HG03565 (cell line): ENCODE measurements around the gene RAPGEF1.
"Not testable (repeated sequence)": the region's sequence is repeated elsewhere in the genome, so short reads cannot be mapped to it uniquely, and the experiment has no call there.

Source experiments
- ATAC-seq: cut with Tn5 transposase; IDR thresholded peaks from one replicate; pipeline ENCODE4 v1.9.1; 2021; ENCODE audit warnings: mild to moderate bottlenecking, moderate library complexity; ENCODE audit not compliant: unreplicated experiment

The RAPGEF1 gene

DNA sequence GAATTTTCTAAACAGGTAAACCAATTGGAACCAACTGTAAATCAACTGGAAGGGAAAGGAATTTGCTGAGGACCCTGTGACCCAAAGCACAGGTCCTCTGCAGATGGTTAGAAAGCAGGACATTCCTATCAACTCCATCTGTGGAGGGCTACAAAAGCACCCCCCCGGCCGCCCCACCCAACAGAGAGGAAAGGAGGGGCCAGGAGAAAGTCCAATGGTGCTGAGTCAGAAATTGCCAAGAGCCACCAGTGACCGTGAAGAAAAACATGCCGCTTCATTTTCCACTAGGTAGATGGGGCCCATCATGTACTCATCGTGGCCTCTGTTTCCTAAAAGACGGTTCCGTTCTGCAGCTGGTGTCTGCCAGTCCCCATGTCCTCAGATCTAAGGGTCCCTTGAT lies 66.3 kb downstream of the RAPGEF1 start:
- ATAC-seq: no peak

DNA sequence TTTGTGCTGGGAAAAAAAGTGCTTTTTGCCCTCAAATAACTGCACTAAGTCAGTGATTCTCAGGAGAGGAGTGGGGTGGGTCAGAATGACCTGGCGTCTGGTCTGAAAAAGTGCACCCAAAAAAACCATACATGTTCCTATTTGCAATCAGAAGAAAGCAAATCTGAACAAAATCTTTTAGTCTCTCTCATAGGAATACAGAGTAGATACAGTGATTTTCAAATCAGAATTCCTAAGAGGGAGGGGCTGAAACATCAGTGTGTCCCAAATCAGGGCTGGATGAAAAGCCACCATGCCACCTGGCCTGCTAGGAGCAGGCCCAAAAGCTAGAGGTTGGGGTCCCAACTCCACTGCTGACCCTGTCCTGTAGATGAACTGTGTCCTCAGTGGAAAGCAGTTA lies 66.8 kb downstream of the RAPGEF1 start:
- ATAC-seq: no peak

GRCh38 chr9:131672451-131672850 lies 67.4 kb downstream of the RAPGEF1 start:
- no peak for ATAC-seq

GRCh38 chr9:131671133-131671520 lies 68.7 kb downstream of the RAPGEF1 start:
- no peak for ATAC-seq

DNA sequence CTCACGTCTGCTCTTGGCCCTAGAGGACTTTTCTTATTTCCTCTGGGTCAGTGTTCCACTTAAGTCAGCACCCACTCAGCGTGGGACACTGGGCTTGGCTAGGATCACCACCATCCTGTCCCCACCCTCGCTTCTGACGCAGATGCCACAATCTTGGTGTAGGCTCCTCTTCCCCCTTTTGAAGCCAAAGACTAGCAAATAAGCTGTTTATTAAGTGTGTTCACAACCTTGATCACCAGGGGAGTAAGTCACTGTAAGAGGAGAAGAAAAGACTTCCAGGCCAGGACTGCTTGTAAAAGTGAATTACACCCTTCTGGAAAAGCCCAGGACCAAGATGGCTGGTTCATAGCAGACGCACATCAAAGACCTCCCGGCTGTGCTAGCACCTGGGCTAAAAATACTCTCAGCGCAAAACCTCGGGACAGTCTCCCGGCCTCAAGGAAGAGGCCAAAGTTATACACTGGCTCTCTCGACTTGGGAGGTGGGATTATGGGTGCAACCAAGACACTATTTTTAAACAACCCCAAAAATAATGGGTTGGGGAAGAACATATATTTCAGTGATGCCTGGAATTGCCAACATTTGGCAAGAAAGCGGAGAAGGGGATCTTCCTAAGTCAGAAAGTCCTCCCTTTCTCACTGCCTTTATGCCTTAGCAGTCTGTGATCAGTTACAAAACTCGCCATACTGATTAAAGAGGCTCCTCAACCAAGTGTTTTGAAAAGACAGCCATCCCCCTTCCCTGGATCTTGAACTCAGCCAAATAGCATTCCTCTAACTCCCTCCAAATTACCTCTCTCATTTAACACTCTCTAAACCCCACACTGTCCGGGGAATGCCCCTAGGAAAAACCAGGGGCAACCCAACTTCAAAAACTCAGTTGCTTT lies 69.4 kb downstream of the RAPGEF1 start:
- no peak for ATAC-seq

DNA sequence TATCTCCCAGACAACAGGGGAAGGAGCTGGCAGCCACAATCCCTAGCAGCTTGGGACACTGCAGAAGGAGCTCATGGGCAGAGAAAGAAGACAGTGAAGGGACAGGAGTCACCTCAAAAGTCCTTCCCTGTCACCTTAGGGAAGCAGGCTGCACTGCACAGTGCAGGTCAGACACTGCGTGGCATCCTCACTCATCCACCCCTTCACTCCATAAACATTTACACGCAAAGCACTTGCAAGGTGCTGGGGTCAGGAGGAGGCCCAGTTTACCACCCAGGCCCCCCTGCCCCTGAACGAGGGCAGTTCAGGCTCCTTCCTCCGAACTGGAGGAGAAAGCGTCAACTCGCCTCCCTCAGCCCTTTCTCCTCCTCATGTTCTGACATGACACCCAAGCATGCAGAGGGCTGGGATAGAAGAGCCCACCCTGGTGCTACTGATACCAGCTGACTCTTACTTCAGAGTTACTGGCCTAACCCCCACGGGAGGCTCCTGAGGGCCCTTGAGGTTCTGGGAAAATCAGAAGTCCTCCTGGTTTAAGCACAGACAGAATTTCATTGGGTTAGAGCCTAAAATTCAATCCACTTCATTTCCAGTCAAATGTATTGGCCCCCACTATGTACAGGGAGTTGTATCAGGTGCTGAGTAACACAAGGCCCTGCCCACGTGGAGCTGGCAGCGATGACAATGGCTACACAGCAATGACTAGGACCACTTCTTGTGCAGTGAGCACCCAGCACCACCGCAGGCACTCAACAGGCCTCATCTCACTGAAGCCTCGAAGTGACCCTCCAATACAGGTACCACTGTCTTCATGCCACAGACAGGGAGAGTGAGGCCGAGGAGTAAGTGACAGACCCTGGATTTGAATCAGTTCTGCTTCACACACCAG lies 70.4 kb downstream of the RAPGEF1 start:
- ATAC-seq: no peak

- peak; percentile 41 for ATAC-seq
Measured at GRCh38 chr9:131668439-131669268, 71.2 kb downstream of the RAPGEF1 start.

DNA sequence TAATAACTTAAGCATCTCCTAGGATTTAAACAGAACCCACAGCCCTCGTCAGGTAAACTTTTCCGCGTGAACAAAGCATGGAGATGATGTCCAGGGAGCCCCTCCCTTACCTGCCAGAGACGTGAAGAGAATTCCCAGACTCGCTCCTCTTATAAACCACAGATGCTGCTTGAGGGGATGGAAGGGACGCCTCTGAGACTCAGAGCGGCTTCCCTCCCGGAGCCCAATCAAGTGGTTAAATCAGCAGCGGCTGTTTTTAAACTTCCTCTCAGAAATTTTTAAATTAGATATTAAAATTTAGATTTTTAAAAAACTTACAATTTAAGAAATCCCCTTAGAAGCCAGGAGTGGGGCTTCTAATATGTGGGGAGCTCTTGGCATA lies 71.8 kb downstream of the RAPGEF1 start:
- ATAC-seq: no peak

- no peak for ATAC-seq
Measured at GRCh38 chr9:131667576-131667975, 72.3 kb downstream of the RAPGEF1 start.

DNA sequence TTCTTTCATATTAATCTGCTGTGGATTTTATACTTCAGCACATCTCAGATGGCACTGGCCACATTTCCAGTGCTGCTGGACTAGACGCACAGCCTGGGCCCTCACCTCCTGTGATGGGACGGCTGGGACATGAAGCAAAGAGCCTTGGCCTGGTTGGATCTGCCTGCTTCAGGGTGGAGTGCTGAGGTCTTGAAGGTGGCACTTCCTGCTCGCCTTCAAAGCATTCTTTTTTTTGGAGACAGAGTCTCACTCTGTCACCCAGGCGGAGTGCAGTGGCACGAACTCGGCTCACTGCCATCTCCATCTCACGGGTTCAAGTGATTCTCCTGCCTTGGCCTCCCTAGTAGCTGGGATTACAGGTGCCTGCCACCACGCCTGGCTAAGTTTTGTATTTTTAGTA lies 73.1 kb downstream of the RAPGEF1 start:
- ATAC-seq: no peak

- ATAC-seq: no peak
Measured at GRCh38 chr9:131666029-131666428, 73.8 kb downstream of the RAPGEF1 start.

DNA sequence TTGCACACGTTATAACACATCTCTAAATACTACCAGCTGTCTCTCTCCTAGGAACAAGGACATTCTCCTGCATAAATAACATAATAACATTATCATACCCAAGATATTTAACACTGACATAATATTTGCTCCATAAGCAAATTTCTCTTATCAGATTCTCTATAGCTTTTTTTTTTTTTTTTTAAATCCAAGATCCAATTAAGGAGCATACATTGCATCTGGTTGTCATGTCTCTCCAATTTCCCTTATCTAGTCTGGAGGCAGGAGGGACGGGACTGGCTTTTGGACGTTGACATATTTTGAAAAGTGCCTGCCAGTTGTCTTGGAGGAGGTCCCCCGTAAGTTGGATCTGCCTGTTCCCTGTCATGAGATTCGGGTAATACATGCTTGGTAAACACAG lies 76.6 kb downstream of the RAPGEF1 start:
- ATAC-seq: no peak

- ATAC-seq: not testable (repeated sequence)
Measured at GRCh38 chr9:131662289-131662621, 77.6 kb downstream of the RAPGEF1 start.

DNA sequence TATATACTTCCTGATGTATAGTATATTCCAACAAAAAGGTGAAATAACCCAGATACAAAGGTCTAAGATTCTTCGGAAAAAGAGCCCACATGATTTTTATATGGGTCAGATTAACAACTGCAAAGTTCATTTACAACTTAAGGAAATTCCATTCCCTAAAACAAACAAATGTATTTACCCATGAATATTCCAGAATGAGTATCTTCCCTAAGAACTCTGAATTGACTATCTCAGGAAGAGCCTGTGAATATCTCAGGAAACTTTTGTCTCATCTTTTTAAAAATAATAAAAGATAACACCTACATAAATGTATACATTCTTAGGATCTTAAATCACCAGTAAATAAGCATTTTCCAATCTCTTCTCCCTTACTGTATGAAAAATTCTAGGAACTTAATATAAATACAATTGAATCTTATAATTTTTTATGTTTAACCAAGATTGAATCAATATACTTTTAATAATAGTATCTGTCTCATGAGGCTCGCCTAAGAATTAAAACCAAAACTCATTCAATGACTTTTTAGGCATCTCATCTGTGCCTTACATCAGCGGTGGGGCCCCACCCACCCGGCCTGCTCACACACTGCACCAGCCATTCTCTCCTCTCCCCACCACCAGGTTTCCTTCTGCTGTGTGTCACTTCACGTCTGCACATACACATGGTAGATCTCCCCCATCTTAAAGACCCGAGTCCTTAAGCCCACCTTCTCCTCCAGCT lies 78.1 kb downstream of the RAPGEF1 start:
- ATAC-seq: no peak

- no peak for ATAC-seq
Measured at GRCh38 chr9:131660466-131661405, 79.1 kb downstream of the RAPGEF1 start.

DNA sequence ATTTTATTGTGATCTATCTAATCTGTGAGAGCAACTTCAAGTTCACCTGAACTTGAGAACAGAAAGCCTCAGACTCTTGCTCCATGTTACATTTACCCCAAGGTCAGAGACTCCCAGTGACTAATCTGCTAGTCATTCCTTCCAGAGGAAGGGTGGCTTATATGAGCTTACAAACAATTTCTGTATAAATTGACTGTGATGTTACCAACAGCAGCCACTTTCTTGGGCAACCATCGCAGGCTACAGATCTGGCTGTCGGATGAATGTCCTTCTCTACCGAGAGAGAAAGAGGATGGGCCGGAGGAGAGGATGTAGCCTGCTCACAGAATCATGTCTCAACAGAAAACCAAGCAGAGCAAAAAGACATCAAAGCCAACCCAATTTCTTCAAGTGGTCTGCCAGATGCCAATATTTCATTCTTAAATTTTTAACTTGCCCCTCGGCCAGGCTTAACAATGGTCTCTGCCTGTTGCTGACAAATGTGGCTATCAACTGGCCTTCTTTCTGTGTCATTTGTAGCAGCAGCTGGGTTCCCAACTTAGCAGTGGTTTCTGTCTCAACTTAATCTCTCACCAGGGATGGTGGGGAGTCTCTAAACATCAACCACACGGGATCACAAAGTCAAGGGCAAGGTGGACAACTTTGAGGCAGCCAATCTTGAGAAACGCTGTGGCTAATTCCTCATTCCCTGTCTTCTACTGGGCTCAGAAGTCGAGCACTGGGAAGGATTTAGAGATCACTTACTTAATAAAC lies 81.3 kb downstream of the RAPGEF1 start:
- ATAC-seq: no peak

DNA sequence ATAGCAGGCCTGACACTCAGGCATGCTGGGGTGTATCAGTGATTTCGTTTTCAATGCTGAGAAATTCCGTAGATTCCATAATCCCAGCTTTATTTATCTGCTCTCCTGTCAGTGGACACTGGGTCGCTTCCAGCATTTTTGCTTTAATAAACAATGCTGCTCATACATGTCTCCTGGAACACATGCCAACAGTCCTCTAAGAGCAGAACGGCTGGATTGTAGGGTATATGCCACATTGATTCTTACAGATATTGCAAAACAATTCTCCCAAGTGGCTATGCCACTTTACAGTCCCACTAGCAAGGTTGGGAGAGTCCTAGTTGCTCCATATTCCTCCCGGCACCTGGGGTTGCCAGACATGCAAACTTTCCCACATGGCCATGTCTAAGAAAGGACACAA lies 81.9 kb downstream of the RAPGEF1 start:
- no peak for ATAC-seq

DNA sequence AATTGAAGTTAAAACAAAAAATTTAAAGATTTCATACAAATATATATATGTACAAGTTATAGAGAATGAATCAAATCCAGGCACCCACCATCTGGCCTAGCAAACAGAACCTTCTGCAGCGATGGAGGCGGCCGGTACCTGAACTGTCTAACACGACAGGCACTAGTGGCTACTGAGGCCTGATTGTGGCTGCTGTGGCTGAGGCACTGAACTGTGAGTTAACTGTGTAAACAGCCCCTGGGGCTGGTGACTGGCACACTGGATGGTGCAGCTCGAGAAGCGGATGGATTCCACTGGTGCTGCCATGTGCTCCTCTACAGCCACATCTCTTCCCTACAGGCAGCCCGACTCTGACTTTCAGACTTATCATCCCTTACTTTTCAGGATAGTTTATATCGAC lies 82.4 kb downstream of the RAPGEF1 start:
- ATAC-seq: no peak

- no peak for ATAC-seq
Measured at GRCh38 chr9:131657037-131657377, 82.9 kb downstream of the RAPGEF1 start.
